Memory B cell (primary cell): ENCODE data around the gene PRKAR1B.

Experiments used
- ATAC-seq: fragments of 150-1000 bp; cut with Tn5 transposase; 2 replicates; pipeline ENCODE4 v1.10.0; 2021; ENCODE audit warnings: low read depth, mild to moderate bottlenecking, moderate library complexity
- DNase-seq, 2 donors: peaks; one replicate each; pipeline ENCODE4 v3.0.0; 2022; ENCODE audit warnings: low spot score in 2 of 2
- H3K27ac Mint-ChIP-seq: one replicate; pipeline ENCODE4 v1.8.0; 2022; ENCODE audit warnings: mild to moderate bottlenecking, moderate library complexity, mixed read lengths
- H3K27me3 Mint-ChIP-seq: one replicate; pipeline ENCODE4 v1.8.0; 2022; ENCODE audit warnings: mixed read lengths
- H3K36me3 Mint-ChIP-seq: one replicate; pipeline ENCODE4 v1.8.0; 2022; ENCODE audit warnings: mild to moderate bottlenecking, mixed read lengths
- H3K4me1 Mint-ChIP-seq: one replicate; pipeline ENCODE4 v1.8.0; 2022; ENCODE audit warnings: mixed read lengths
- H3K4me3 Mint-ChIP-seq: one replicate; pipeline ENCODE4 v1.8.0; 2022; ENCODE audit warnings: mild to moderate bottlenecking, moderate library complexity, mixed read lengths
- H3K9me3 Mint-ChIP-seq: one replicate; pipeline ENCODE4 v1.8.0; 2022; ENCODE audit warnings: mixed read lengths

PRKAR1B gene

DNA sequence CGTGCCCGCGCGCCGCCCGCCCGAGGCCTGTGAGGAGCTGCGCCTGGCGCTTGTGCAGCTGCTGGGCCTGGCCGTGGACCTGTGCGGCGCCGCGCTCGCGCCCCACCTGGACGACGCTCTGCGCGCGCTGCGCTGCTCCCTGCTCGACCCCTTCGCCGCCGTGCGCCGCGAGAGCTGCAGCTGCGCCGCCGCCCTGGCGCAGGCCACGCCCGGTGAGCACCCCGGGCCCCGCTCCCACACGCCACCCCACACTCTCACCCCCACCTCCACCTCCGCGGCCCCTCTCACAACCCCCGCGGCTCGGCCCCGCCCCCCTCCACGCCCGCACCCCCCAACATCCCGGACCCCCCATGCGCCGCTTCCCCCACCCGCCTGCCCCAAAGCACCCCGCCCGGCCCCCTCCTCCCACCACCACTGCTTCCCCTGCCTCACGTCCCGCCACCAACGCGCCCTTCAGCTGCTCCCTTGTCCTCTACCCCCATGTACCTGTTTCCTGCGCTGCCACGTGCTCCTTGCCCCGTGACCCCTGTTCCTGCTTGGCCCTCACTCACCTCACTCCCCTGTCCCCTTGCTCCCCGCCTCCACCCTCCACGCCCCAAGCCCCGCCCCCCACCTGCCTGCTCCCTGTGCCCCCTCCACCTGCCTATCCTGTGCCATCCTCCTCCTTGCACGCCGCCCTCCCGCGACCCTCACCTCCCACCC lies at the start of gene PRKAR1B:
Gene PRKAR1B, minus strand, starts transcription at position 178 of the 702 bp plus-strand sequence. CDS start 15,776 bp downstream, outside the sequence.
- Mint-ChIP-seq H3K27ac (peak within 1 kb of the TSS; percentile 84), H3K4me3 (peak within 1 kb of the TSS; percentile 91), H3K9me3 (no peaks in the 10 kb centered on the region), H3K36me3 (peaks cover 14% of the 10 kb centered on the region), H3K27me3 (no peaks in the 10 kb centered on the region), H3K4me1 (peaks cover 16% of the 10 kb centered on the region)
- ATAC-seq (peak; percentile 50), DNase-seq (no peak)

DNA sequence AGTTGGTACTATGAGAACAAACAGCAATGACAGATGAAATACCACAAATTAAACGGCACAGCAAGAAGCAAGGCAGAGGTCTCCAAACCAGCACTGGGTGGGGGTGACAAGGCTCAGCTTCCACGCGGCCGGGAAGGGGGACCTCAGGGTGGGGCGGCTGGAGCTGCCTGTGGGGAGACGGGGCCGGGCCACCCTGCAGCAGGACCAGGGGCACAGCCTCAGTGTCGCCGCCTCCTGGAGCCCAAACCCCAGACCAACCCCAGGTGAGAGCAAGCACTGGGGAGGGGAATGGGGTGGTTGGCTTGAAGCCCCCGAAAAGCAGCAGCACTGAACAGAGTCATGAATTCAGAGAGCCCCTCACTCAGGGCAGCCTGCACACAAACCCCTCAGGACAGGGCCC lies 49.3 kb upstream of the PRKAR1B start:
- DNase-seq = no peak
- H3K4me3 Mint-ChIP-seq = no peak overlapping the region
- peaks cover 12% of the 10 kb centered on the region for H3K36me3 Mint-ChIP-seq
- no peaks in the 10 kb centered on the region for H3K27me3 Mint-ChIP-seq
- H3K9me3 Mint-ChIP-seq = no peaks in the 10 kb centered on the region
- no peak for ATAC-seq
- no peak overlapping the region for H3K27ac Mint-ChIP-seq
- peaks cover 2% of the 10 kb centered on the region for H3K4me1 Mint-ChIP-seq

DNA sequence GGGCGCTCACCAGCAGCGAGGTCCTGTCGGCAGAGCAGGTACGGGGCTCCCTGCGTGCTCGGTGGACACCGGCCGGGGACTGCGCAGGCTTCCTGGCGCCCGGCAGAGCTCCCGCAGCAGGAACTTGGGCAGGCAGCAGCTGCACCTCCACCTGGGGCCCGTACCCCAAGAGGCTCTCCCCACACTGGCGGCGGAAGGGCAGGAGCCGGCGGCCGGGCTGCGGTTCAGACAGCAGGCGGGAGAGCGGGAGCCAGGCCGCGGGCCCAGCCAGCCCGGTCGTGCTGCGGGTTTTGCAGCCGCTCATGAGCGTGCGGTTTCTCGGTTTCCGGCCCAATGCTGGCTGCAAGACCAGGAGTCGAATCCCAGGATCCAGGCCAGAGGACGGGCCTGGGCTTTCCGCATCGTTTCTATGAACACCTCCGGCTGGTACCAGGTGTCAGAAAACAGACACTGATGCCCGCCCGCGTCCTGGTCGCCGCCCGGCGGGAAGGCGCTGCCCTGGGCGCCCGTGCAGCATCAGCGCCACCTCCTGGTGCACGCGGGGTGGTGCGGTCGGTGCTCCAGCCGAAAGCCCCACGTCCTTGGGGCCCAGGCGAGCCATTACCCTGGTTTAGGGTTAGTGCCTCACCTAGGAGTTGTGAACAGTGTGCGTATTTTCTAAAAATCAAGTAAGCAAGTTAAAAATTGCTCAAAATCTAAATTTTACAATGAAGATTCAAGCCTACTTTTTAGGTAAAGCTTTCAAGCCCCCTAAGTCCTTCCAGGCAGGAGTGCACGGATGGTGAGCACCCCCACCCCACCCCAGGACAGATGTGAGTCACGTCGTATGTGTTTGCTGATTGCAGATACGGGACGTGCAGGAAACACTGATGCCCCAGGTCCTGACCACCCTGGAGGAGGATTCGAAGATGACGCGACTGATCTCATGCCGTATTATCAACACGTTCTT lies 47.4 kb upstream of the PRKAR1B start:
- no peak overlapping the region for H3K4me3 Mint-ChIP-seq
- peak; percentile 77 for ATAC-seq
- no peak overlapping the region for H3K27ac Mint-ChIP-seq
- H3K27me3 Mint-ChIP-seq = no peaks in the 10 kb centered on the region
- peak; percentile 44 to 71 for DNase-seq
- H3K4me1 Mint-ChIP-seq = peaks cover 2% of the 10 kb centered on the region
- no peaks in the 10 kb centered on the region for H3K9me3 Mint-ChIP-seq
- peaks cover 10% of the 10 kb centered on the region for H3K36me3 Mint-ChIP-seq

DNA sequence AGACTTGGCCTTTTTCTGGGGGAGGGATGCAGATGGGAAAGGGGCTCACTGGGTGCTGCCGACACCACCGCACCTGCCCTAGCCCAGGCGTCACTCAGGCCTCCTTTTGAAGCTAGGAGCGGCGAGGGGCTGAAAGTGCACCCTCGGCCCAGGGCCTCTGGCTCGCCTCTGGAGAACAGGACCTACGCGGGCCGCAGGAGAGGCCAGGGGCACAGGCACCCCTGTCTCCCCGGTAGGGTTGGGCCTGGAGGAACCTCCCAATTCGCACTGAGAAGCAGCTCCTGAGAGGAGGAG lies 46.5 kb upstream of the PRKAR1B start:
- peaks cover 2% of the 10 kb centered on the region for H3K4me1 Mint-ChIP-seq
- peaks cover 10% of the 10 kb centered on the region for H3K36me3 Mint-ChIP-seq
- ATAC-seq (no peak), DNase-seq (no peak)
- H3K4me3 Mint-ChIP-seq = no peak overlapping the region
- H3K27ac Mint-ChIP-seq = no peak overlapping the region
- no peaks in the 10 kb centered on the region for H3K9me3 Mint-ChIP-seq
- H3K27me3 Mint-ChIP-seq = no peaks in the 10 kb centered on the region

- H3K27me3 Mint-ChIP-seq = no peaks in the 10 kb centered on the region
- H3K36me3 Mint-ChIP-seq = peaks cover 13% of the 10 kb centered on the region
- ATAC-seq (no peak), DNase-seq (no peak)
- H3K9me3 Mint-ChIP-seq = no peaks in the 10 kb centered on the region
- no peak overlapping the region for H3K27ac Mint-ChIP-seq
- no peak overlapping the region for H3K4me3 Mint-ChIP-seq
- peaks cover 2% of the 10 kb centered on the region for H3K4me1 Mint-ChIP-seq
Measured at GRCh38 chr7:772861-773621, 46.0 kb upstream of the PRKAR1B start.

DNA sequence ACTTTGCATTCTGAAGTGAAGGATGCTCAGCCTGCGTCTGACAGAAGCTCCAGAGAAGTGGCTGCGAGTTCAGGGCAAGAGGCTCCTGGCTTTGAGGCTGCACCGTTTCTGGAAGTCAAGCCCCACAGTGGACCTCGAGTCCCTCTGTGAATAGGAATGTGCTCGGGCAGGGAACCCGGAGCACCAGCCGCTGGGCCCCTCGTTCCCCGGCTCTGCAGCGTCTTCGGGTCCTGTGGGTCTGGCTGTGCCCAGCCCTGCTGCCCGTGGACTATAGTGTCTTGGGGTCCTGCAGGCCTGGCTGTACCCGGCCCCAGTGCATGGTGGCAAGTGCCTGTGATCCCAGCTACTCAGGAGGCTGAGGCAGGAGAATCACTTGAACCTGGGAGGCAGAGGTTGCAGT lies 45.3 kb upstream of the PRKAR1B start:
- DNase-seq (no peak), ATAC-seq (no peak)
- H3K27ac Mint-ChIP-seq = no peak overlapping the region
- no peaks in the 10 kb centered on the region for H3K9me3 Mint-ChIP-seq
- peaks cover 2% of the 10 kb centered on the region for H3K4me1 Mint-ChIP-seq
- no peak overlapping the region for H3K4me3 Mint-ChIP-seq
- peaks cover 17% of the 10 kb centered on the region for H3K36me3 Mint-ChIP-seq
- no peaks in the 10 kb centered on the region for H3K27me3 Mint-ChIP-seq

DNA sequence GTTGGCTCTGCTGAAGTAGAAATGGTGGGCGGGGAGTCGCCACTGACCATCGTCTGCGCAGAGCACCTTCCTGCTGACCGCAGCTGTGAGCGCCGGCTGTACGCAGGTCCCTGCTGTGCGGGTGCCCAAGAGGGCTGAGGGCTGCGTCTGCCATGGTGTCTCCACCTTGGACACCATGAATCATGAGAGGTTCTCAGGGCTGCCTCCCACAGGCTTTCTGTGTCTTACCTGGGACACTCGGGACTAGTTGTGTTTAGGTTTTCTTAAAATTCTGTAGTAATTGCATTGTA lies 44.9 kb upstream of the PRKAR1B start:
- peaks cover 16% of the 10 kb centered on the region for H3K36me3 Mint-ChIP-seq
- no peak overlapping the region for H3K4me3 Mint-ChIP-seq
- DNase-seq (no peak), ATAC-seq (no peak)
- H3K4me1 Mint-ChIP-seq = peaks cover 2% of the 10 kb centered on the region
- no peaks in the 10 kb centered on the region for H3K9me3 Mint-ChIP-seq
- H3K27ac Mint-ChIP-seq = no peak overlapping the region
- no peaks in the 10 kb centered on the region for H3K27me3 Mint-ChIP-seq

DNA sequence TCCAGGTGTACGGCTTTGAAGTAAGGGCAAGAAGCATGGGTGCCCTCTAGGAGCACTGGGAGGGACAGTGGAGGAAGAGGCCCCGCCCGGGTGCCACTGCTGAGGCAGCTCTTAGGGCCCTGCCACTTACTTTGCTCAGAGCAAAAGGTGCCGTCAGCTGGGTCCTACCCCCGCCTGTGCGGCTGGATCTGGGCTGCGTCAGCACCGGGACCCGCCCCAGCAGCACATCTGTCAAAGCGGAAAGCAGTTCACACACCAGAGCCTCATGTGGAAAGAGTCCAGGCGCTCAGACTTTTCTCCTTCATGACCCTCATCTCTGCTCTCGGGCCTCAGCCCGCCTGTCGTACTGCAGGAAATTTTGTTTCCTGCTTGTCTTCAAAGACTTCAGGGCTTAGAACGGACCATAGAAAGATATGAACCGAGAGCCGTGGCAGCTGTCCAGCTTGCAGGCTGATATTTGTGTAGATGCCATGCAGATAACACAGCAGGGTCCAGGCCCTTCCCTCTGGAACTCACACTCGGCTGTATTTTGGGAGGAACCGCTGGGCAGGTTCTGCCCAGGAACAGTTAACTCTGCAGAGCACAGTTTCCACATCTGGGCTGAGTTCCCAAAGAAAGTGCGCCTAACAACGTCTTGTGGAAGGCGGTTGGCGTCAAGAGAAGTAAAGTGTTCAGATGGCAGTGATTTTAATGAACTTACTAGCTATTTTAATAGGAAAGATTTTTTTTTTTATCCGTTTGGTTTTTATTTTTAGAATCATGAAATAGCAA lies 44.3 kb upstream of the PRKAR1B start:
- ATAC-seq = no peak
- DNase-seq = no peak
- Mint-ChIP-seq H3K36me3 (peaks cover 16% of the 10 kb centered on the region), H3K4me3 (no peak overlapping the region), H3K4me1 (peaks cover 2% of the 10 kb centered on the region), H3K27ac (no peak overlapping the region), H3K27me3 (no peaks in the 10 kb centered on the region), H3K9me3 (no peaks in the 10 kb centered on the region)

- Mint-ChIP-seq H3K36me3 (peaks cover 16% of the 10 kb centered on the region), H3K27me3 (no peaks in the 10 kb centered on the region), H3K27ac (no peak overlapping the region), H3K4me1 (peaks cover 2% of the 10 kb centered on the region), H3K4me3 (no peak overlapping the region), H3K9me3 (no peaks in the 10 kb centered on the region)
- ATAC-seq (no peak), DNase-seq (no peak)
Measured at GRCh38 chr7:770741-771166, 43.7 kb upstream of the PRKAR1B start.

DNA sequence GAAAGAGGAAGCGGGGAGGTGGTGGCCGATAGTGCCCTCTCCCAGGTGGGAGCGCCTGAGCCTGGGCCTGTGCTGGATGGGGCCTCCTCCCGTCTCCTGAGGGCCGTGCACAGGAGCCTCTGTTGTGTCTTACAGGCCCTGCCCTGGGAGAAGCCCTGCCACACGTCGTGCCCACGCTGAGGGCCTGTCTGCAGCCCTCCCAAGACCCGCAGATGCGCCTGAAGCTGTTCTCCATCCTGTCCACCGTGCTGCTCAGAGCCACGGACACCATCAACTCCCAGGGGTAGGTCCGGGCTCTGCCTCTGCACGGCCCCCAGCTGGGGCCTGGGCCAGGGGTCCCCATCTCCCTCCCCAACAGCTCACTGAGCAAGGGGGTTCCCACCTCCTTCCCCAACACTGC lies 43.3 kb upstream of the PRKAR1B start:
- H3K9me3 Mint-ChIP-seq = no peaks in the 10 kb centered on the region
- DNase-seq (no peak), ATAC-seq (no peak)
- no peaks in the 10 kb centered on the region for H3K27me3 Mint-ChIP-seq
- no peak overlapping the region for H3K27ac Mint-ChIP-seq
- H3K36me3 Mint-ChIP-seq = peaks cover 13% of the 10 kb centered on the region
- no peaks in the 10 kb centered on the region for H3K4me1 Mint-ChIP-seq
- no peak overlapping the region for H3K4me3 Mint-ChIP-seq

DNA sequence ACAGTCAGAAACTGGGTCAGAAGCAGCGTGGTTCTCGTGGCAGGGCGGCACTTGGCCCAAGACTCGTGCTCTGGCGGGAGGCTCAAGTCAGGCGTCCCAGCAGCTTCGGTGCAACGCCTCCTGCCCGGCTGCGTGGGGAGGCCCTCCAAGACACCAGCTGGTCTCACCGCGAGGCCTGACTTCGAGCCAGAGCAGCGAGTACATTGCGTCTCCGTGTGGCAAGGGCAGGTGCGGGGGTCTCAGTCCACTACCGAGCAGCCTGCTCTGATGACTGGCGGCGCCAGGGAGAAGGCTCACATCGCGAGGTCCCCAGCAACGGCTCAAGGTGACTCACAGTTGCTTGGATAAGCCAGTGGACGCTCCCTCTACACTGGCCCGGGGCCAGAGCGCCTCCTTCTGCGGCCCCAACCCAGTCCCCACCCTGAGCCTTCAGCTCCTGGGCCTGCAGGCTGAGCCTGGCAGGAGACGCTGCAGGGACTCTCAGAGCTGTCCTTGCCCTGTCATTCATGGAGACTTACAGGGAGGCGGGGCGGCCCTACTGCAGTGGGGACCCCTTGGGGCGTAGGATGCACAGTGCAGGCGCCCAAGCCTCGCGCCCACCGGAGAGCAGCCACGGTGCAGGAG lies 41.9 kb upstream of the PRKAR1B start:
- Mint-ChIP-seq H3K27me3 (no peaks in the 10 kb centered on the region), H3K9me3 (no peaks in the 10 kb centered on the region), H3K4me3 (no peak overlapping the region), H3K27ac (no peak overlapping the region), H3K36me3 (peaks cover 13% of the 10 kb centered on the region), H3K4me1 (no peaks in the 10 kb centered on the region)
- ATAC-seq = no peak
- DNase-seq = no peak

GRCh38 chr7:767941-768731 lies 41.1 kb upstream of the PRKAR1B start:
- Mint-ChIP-seq H3K36me3 (peaks cover 13% of the 10 kb centered on the region), H3K9me3 (no peaks in the 10 kb centered on the region), H3K27ac (peak overlapping the region; percentile 29), H3K4me3 (peak overlapping the region; percentile 56), H3K27me3 (no peaks in the 10 kb centered on the region), H3K4me1 (no peaks in the 10 kb centered on the region)
- ATAC-seq = peak; percentile 54
- no peak for DNase-seq

DNA sequence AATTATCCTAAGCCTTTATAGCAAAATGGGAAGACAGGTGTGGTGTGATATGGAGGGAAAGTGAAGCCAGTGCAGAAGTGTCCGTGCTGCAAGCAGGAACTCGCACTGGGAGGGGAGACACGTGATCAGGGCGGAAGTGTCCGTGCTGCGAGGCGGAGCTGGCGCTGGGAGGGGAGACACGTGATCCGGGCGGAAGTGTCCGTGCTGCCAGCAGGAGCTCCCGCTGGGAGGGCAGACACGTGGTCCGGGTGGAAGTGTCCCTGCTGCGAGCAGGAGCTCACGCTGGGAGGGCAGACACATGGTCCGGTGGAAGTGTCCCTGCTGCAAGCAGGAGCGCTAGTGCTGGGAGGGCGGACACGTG lies 40.5 kb upstream of the PRKAR1B start:
- no peak for DNase-seq
- Mint-ChIP-seq H3K4me3 (peak overlapping the region; percentile 56), H3K4me1 (no peaks in the 10 kb centered on the region), H3K27me3 (no peaks in the 10 kb centered on the region), H3K27ac (peak overlapping the region; percentile 29), H3K9me3 (no peaks in the 10 kb centered on the region), H3K36me3 (peaks cover 14% of the 10 kb centered on the region)
- peak; percentile 10 for ATAC-seq
